Trophoblast cell (in vitro differentiated cells and primary cell): Measurements from ENCODE around the gene ZBTB2.
A peak's percentile ranks its signal among the peaks of the same experiment; 100 is the strongest.

Experiments used
- DNase-seq, 2 donors: peaks; one replicate each; pipeline ENCODE4 v3.0.0-alpha.2; 2016
- H2AFZ ChIP-seq: 2 replicates; pipeline ENCODE4 v1.6.1; 2013; ENCODE audit warnings: low read length, moderate library complexity, mild to moderate bottlenecking; ENCODE audit not compliant: insufficient read depth, poor library complexity
- H2AK5ac ChIP-seq: 2 replicates; pipeline ENCODE4 v1.6.1; 2013; ENCODE audit warnings: mild to moderate bottlenecking, low read length
- H2BK120ac ChIP-seq: 2 replicates; pipeline ENCODE4 v1.6.1; 2013; ENCODE audit warnings: low read length, mild to moderate bottlenecking, moderate library complexity; ENCODE audit not compliant: insufficient read depth, poor library complexity
- H2BK12ac ChIP-seq: 2 replicates; pipeline ENCODE4 v1.6.1; 2013; ENCODE audit warnings: mild to moderate bottlenecking, low read length, moderate library complexity
- H2BK5ac ChIP-seq: 2 replicates; pipeline ENCODE4 v1.6.1; 2013; ENCODE audit warnings: low read length, low read depth, moderate library complexity, mild to moderate bottlenecking; ENCODE audit not compliant: poor library complexity
- H3K14ac ChIP-seq: 2 replicates; pipeline ENCODE4 v1.6.1; 2013; ENCODE audit warnings: mild to moderate bottlenecking, low read length
- H3K18ac ChIP-seq: 2 replicates; pipeline ENCODE4 v1.6.1; 2013; ENCODE audit warnings: mild to moderate bottlenecking, low read length
- H3K23ac ChIP-seq: 2 replicates; pipeline ENCODE4 v1.6.1; 2013; ENCODE audit warnings: low read length
- H3K27ac ChIP-seq: 2 replicates; pipeline ENCODE4 v1.5.1; 2013; ENCODE audit warnings: low read depth, mild to moderate bottlenecking, inconsistent platforms, low read length, moderate library complexity
- H3K27me3 ChIP-seq: 2 replicates; pipeline ENCODE4 v1.6.1; 2013; ENCODE audit warnings: inconsistent platforms, mild to moderate bottlenecking, low read length, moderate library complexity; ENCODE audit not compliant: insufficient read depth
- H3K36me3 ChIP-seq, 2 experiments: 1 replicate in 1 of 2; 2 replicates in 1 of 2; pipeline ENCODE4 v1.6.1; 2013; ENCODE audit warnings: low read length in 2 of 2, mild to moderate bottlenecking in 2 of 2, moderate library complexity in 1 of 2; ENCODE audit not compliant: insufficient read depth in 2 of 2, control insufficient read depth in 1 of 2
- H3K4ac ChIP-seq: 2 replicates; pipeline ENCODE4 v1.6.1; 2013; ENCODE audit warnings: low read depth, mild to moderate bottlenecking, low read length, moderate library complexity
- H3K4me1 ChIP-seq, 2 experiments: 1 replicate in 1 of 2; 2 replicates in 1 of 2; pipeline ENCODE4 v1.6.1; 2013; ENCODE audit warnings: low read length in 2 of 2, mild to moderate bottlenecking in 2 of 2, moderate library complexity in 1 of 2; ENCODE audit not compliant: insufficient read depth in 2 of 2, control insufficient read depth in 1 of 2
- H3K4me2 ChIP-seq: 2 replicates; pipeline ENCODE4 v1.6.1; 2013; ENCODE audit warnings: inconsistent platforms, mild to moderate bottlenecking, low read length, moderate library complexity
- H3K4me3 ChIP-seq: 2 replicates; pipeline ENCODE4 v1.5.1; 2013; ENCODE audit warnings: mild to moderate bottlenecking, low read depth, low read length, inconsistent platforms
- H3K79me1 ChIP-seq: one replicate; pipeline ENCODE4 v1.6.1; 2013; ENCODE audit warnings: low read length
- H3K79me2 ChIP-seq: 2 replicates; pipeline ENCODE4 v1.6.1; 2013; ENCODE audit warnings: low read length, mild to moderate bottlenecking; ENCODE audit not compliant: control insufficient read depth, insufficient read depth, poor library complexity
- H3K9ac ChIP-seq: 2 replicates; pipeline ENCODE4 v1.6.1; 2013; ENCODE audit warnings: mild to moderate bottlenecking, low read length
- H3K9me3 ChIP-seq: 2 replicates; pipeline ENCODE4 v1.6.1; 2013; ENCODE audit warnings: low read depth, mild to moderate bottlenecking, control low read depth, inconsistent platforms, low read length; ENCODE audit not compliant: insufficient read depth
- H4K12ac ChIP-seq: 2 replicates; pipeline ENCODE4 v1.6.1; 2013; ENCODE audit warnings: low read depth, mild to moderate bottlenecking, low read length, moderate library complexity
- H4K8ac ChIP-seq: 2 replicates; pipeline ENCODE4 v1.6.1; 2013; ENCODE audit warnings: low read depth, mild to moderate bottlenecking, low read length, moderate library complexity
- H4K91ac ChIP-seq: one replicate; pipeline ENCODE4 v1.6.1; 2013; ENCODE audit warnings: low read depth, mild to moderate bottlenecking, low read length, moderate library complexity
- WGBS: extraction: QIAGEN DNeasy Blood & Tissue Kit; methylation state at CpG from one replicate; pipeline ENCODE4 v1.1.7; 2013; ENCODE audit warnings: missing lambda C conversion rate; ENCODE audit not compliant: insufficient read length, insufficient coverage; ENCODE audit errors: extremely low coverage; 5-methylcytosine and 5-hydroxymethylcytosine counted together

ZBTB2 gene

DNA sequence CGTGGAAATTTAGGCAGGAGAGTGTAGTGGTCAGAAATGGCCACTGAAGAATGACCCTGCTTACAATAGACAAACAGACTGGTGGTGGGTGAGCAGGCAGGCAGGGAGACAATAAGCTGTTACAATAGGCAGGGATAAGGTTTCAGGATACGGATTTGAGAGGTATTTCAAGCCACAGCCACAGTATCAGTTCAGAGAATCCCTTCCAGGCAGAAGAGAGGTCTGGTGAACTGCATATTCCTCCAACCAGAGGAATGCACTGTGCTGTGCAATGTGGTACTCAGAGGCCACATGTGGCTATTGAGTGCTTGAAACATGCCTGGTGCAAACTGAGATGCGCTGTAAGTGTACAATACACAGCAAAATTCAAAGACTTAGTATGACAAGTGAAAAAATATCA, 40.0 kb upstream of the ZBTB2 start:
- Histone ChIP-seq H2AFZ (no peak overlapping the region), H3K4me3 (no peak overlapping the region), H3K23ac (no peak overlapping the region), H3K36me3 (peaks cover 15 to 17% of the 10 kb centered on the region in 2 experiments), H4K12ac (no peak overlapping the region), H3K18ac (no peak overlapping the region), H2AK5ac (no peak overlapping the region), H3K4me1 (peaks cover 0 to 2% of the 10 kb centered on the region in 2 experiments), H3K4ac (no peak overlapping the region), H3K27ac (no peak overlapping the region), H3K79me1 (no peaks in the 10 kb centered on the region), H3K9me3 (no peaks in the 10 kb centered on the region), H2BK12ac (no peak overlapping the region), H4K8ac (no peak overlapping the region), H2BK120ac (no peak overlapping the region), H3K27me3 (no peaks in the 10 kb centered on the region), H3K9ac (no peak overlapping the region), H2BK5ac (no peak overlapping the region), H3K4me2 (no peak overlapping the region), H3K79me2 (no peaks in the 10 kb centered on the region), H3K14ac (no peak overlapping the region), H4K91ac (no peak overlapping the region)
- no peak for DNase-seq
- WGBS, result no CpG with 5 or more reads among the region's 3 CpGs

DNA sequence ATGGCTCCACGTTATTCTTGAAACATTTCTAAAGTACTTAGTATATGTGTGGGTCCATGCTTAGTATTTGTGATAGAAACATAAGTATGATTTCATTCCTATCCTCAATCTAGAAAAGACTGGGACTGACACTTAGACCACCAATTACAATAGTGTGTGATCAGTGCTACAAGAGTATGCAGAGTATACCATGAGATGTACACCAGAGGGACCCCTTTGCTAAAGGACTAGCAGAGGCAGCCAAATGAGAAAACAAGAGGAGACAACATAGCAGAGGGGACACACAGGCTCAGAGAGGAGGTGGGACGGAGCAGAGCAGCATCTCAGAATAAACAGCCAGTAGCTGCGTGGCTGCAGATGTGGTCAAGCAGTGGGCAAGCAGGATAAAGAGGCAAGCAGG, 39.5 kb upstream of the ZBTB2 start:
- peaks cover 18 to 19% of the 10 kb centered on the region in 2 experiments for H3K36me3 ChIP-seq
- no peak overlapping the region for H3K14ac ChIP-seq
- no peak overlapping the region for H2BK120ac ChIP-seq
- H3K4me3 ChIP-seq, result no peak overlapping the region
- H3K4me1 ChIP-seq, result peaks cover 0 to 2% of the 10 kb centered on the region in 2 experiments
- H3K4me2 ChIP-seq, result no peak overlapping the region
- no peaks in the 10 kb centered on the region for H3K79me1 ChIP-seq
- H2AFZ ChIP-seq, result no peak overlapping the region
- H2AK5ac ChIP-seq, result no peak overlapping the region
- no peak overlapping the region for H3K4ac ChIP-seq
- no peaks in the 10 kb centered on the region for H3K27me3 ChIP-seq
- no peak overlapping the region for H3K9ac ChIP-seq
- WGBS, result no CpG with 5 or more reads among the region's 3 CpGs
- H4K91ac ChIP-seq, result no peak overlapping the region
- no peak for DNase-seq
- no peak overlapping the region for H2BK5ac ChIP-seq
- H3K79me2 ChIP-seq, result no peaks in the 10 kb centered on the region
- no peak overlapping the region for H3K18ac ChIP-seq
- H3K23ac ChIP-seq, result no peak overlapping the region
- no peak overlapping the region for H4K8ac ChIP-seq
- no peak overlapping the region for H4K12ac ChIP-seq
- H2BK12ac ChIP-seq, result no peak overlapping the region
- no peaks in the 10 kb centered on the region for H3K9me3 ChIP-seq
- H3K27ac ChIP-seq, result no peak overlapping the region

DNA sequence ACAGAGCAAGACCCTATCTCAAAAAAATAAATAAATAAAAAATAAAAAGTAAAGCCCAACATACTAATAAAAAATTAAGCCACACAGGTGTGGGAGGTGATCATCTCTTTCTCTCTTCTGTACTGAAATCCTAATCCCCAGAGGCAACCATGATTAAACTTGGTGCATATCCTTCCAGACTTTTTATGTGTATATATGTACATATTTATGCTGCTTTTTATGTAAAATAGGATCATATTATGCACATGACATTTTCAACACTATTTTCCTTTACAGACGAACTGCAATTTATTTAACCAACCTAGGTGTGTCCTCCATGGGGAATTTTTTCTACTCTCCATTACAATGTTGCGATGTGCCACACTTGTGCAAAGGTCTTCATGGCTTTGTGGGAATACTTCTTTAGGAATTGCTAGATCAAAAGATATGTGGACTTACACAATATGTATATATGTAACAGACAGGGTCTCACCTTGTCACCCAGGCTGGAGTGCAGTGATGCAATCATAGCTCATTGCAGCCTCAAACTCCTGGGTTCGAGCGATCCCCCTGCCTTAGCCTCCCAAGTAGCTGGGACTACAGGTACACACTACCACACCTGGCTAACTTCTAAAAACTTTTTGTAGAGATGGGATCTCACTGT, 36.9 kb upstream of the ZBTB2 start:
- Histone ChIP-seq H3K79me1 (no peaks in the 10 kb centered on the region), H3K23ac (no peak overlapping the region), H3K9me3 (no peaks in the 10 kb centered on the region), H3K79me2 (no peaks in the 10 kb centered on the region), H3K36me3 (peaks cover 16 to 29% of the 10 kb centered on the region in 2 experiments), H3K18ac (no peak overlapping the region), H3K4me2 (no peak overlapping the region), H3K9ac (no peak overlapping the region), H3K4me3 (no peak overlapping the region), H4K8ac (no peak overlapping the region), H4K12ac (no peak overlapping the region), H3K27ac (no peak overlapping the region), H2AK5ac (no peak overlapping the region), H3K27me3 (no peaks in the 10 kb centered on the region), H4K91ac (no peak overlapping the region), H2AFZ (no peak overlapping the region), H2BK5ac (no peak overlapping the region), H3K4me1 (peaks cover 0 to 2% of the 10 kb centered on the region in 2 experiments), H2BK120ac (no peak overlapping the region), H3K4ac (no peak overlapping the region), H2BK12ac (no peak overlapping the region), H3K14ac (no peak overlapping the region)
- WGBS, result no CpG with 5 or more reads among the region's 4 CpGs
- DNase-seq, result peak in 1 of 2 donors; percentile 54

DNA sequence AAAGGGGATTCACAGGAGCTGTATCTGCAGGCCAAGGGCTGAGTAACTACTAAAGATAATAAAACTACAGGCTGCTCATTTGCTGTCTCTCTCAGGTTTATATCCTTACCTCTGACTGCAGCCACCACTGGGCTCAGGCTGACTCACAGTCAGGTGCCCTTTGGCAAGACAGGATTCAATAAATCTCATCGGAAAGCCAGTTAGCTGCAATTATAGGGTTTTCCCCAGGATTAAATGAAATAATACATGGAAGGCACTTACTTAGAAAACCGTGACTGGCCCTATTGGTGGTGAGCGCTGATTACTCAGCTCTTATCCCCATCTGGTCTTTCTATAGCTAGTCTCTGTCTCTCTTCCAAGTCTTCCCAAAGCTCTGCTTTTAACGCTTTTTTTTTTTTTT, 34.2 kb upstream of the ZBTB2 start:
- H3K14ac ChIP-seq, result no peak overlapping the region
- H3K36me3 ChIP-seq, result peaks cover 15 to 24% of the 10 kb centered on the region in 2 experiments
- no peak overlapping the region for H2BK12ac ChIP-seq
- H3K4me2 ChIP-seq, result no peak overlapping the region
- no peaks in the 10 kb centered on the region for H3K79me2 ChIP-seq
- no peak overlapping the region for H2BK5ac ChIP-seq
- H3K4me3 ChIP-seq, result no peak overlapping the region
- no peak overlapping the region for H3K4ac ChIP-seq
- no CpG with 5 or more reads among the region's 4 CpGs for WGBS
- no peak overlapping the region for H2AFZ ChIP-seq
- no peak overlapping the region for H3K18ac ChIP-seq
- no peaks in the 10 kb centered on the region for H3K9me3 ChIP-seq
- H3K23ac ChIP-seq, result no peak overlapping the region
- H4K12ac ChIP-seq, result no peak overlapping the region
- no peaks in the 10 kb centered on the region for H3K79me1 ChIP-seq
- no peak overlapping the region for H4K91ac ChIP-seq
- no peak overlapping the region for H3K9ac ChIP-seq
- no peak overlapping the region for H3K27ac ChIP-seq
- DNase-seq, result no peak
- no peaks in the 10 kb centered on the region for H3K27me3 ChIP-seq
- no peak overlapping the region for H4K8ac ChIP-seq
- H3K4me1 ChIP-seq, result no peaks in the 10 kb centered on the region
- no peak overlapping the region for H2BK120ac ChIP-seq
- H2AK5ac ChIP-seq, result no peak overlapping the region
